PC-3 (cell line): ENCODE results near the gene ISY1. TPM values are rescaled to one million over a fixed set of nuclear protein-coding genes. Genes with fewer than 3 reads are reported as not detected.
"Not testable (repeated sequence)": the region's sequence is repeated elsewhere in the genome, so short reads cannot be mapped to it uniquely, and the experiment has no call there.

Experiments used
- ATAC-seq: fragments of 200-7000 bp; cut with Tn5 transposase; 2 replicates; pipeline ENCODE4 v1.9.1; 2020; ENCODE audit warnings: mild to moderate bottlenecking, moderate library complexity
- BruUV-seq: library from RNA; stranded (reverse); fragments of 400-500 nt; replicated peaks from 2 replicates; lab custom pipeline; 2021; lab: Mats Ljungman, UMichigan
- CTCF ChIA-PET: fragments of 300-600 bp; sonication (Branson Sonifier 250); formaldehyde crosslinking; loops from one replicate; lab custom pipeline; 2022; ENCODE audit warnings: antibody characterized with exemption; lab: Charles Lee
- POLR2A ChIA-PET: fragments of 300-600 bp; sonication (Branson Sonifier 250); formaldehyde crosslinking; loops from one replicate; lab custom pipeline; 2022; ENCODE audit warnings: antibody characterized with exemption; ENCODE audit not compliant: unreplicated experiment; lab: Charles Lee
- DNase-seq: peaks from one replicate; pipeline ENCODE4 v3.0.0-alpha.2; 2015
- H2AFZ ChIP-seq: fragments of 300-600 bp; sonication (generic); 2 replicates; pipeline ENCODE4 v1.6.0; 2016; ENCODE audit warnings: antibody characterized with exemption, low read length
- H3F3A ChIP-seq: fragments of 300-600 bp; sonication (generic); one replicate; pipeline ENCODE4 v1.6.0; 2017; ENCODE audit warnings: antibody characterized with exemption, low read length, control low read depth, mild to moderate bottlenecking; ENCODE audit not compliant: unreplicated experiment
- H3K27ac ChIP-seq: fragments of 300-600 bp; sonication (generic); 2 replicates; pipeline ENCODE4 v1.5.1; 2016; ENCODE audit warnings: mild to moderate bottlenecking, low read length
- H3K27me3 ChIP-seq: fragments of 300-600 bp; sonication (generic); 2 replicates; pipeline ENCODE4 v1.6.1; 2016; ENCODE audit warnings: low read length, mixed read lengths
- H3K36me3 ChIP-seq: fragments of 300-600 bp; sonication (generic); 2 replicates; pipeline ENCODE4 v1.6.1; 2016; ENCODE audit warnings: low read depth, mixed run types, low read length, mixed read lengths
- H3K4me1 ChIP-seq: fragments of 300-600 bp; sonication (generic); 2 replicates; pipeline ENCODE4 v1.5.1; 2016; ENCODE audit warnings: low read length; ENCODE audit not compliant: insufficient read depth
- H3K4me2 ChIP-seq: fragments of 300-600 bp; sonication (generic); 2 replicates; pipeline ENCODE4 v1.6.0; 2016; ENCODE audit warnings: low read length
- H3K4me3 ChIP-seq: fragments of 300-600 bp; sonication (generic); 2 replicates; pipeline ENCODE4 v1.5.1; 2016; ENCODE audit warnings: mild to moderate bottlenecking, low read length, mixed read lengths
- H3K79me2 ChIP-seq: fragments of 300-600 bp; sonication (generic); 2 replicates; pipeline ENCODE4 v1.6.1; 2017; ENCODE audit warnings: low read length, mixed read lengths
- H3K9ac ChIP-seq: fragments of 300-600 bp; sonication (generic); 2 replicates; pipeline ENCODE4 v1.6.0; 2016; ENCODE audit warnings: mild to moderate bottlenecking, low read length
- H3K9me2 ChIP-seq: fragments of 300-600 bp; sonication (generic); replicated peaks from 2 replicates; pipeline ENCODE4 v1.6.1; 2016; ENCODE audit warnings: mixed run types, low read length, mixed read lengths
- H3K9me3 ChIP-seq: fragments of 300-600 bp; sonication (generic); 2 replicates; pipeline ENCODE4 v1.6.1; 2016; ENCODE audit warnings: low read length, mixed read lengths
- H4K20me1 ChIP-seq: fragments of 300-600 bp; sonication (generic); 2 replicates; pipeline ENCODE4 v1.6.1; 2016; ENCODE audit warnings: low read length, mixed read lengths
- CTCF ChIP-seq: fragments of 300-600 bp; sonication (generic); conservative IDR thresholded peaks from 2 replicates; pipeline ENCODE4 v1.5.1; 2017; ENCODE audit warnings: antibody characterized with exemption, low read depth, mild to moderate bottlenecking, low read length
- EZH2 ChIP-seq: fragments of 300-600 bp; sonication (generic); IDR thresholded peaks from one replicate; pipeline ENCODE4 v1.6.1; 2017; ENCODE audit warnings: antibody characterized with exemption, mild to moderate bottlenecking, low read length; ENCODE audit not compliant: unreplicated experiment
- EZH2phosphoT487 ChIP-seq: fragments of 300-600 bp; sonication (generic); IDR thresholded peaks from 2 replicates; pipeline ENCODE4 v1.6.1; 2018; ENCODE audit warnings: mild to moderate bottlenecking, antibody characterized with exemption, low read length, borderline replicate concordance
- intact Hi-C: fragments of 100-400 bp; cut with micrococcal nuclease; formaldehyde crosslinking; loops from 2 replicates; pipeline ENCODE4 v1.9.0; 2023
- total RNA-seq: library from RNA; depleted of rRNA; stranded (reverse); fragments of >200 nt; gene quantifications from 2 replicates; pipeline ENCODE4 v1.2.3, GENCODE V29; 2014

ISY1 gene
- total RNA-seq, 1 experiment from 2014 or later, result 18.1 TPM

- intact Hi-C loops, result no loop called here
- Histone ChIP-seq H3K79me2 (no peaks in the 10 kb centered on the region), H3K27me3 (no peaks in the 10 kb centered on the region), H3K9me2 (no peaks in the 10 kb centered on the region), H3K4me1 (no peaks in the 10 kb centered on the region), H3K36me3 (0 out of 2 replicates have a peak, but pooled peaks cover 4% of the 10 kb centered on the region), H3K9ac (no peak overlapping the region), H4K20me1 (no peaks in the 10 kb centered on the region), H3K4me3 (no peak overlapping the region), H3K4me2 (no peak overlapping the region), H3K27ac (no peak overlapping the region), H3F3A (no peaks in the 10 kb centered on the region), H3K9me3 (no peaks in the 10 kb centered on the region), H2AFZ (no peak overlapping the region)
- ChIA-PET CTCF (no interaction called here), POLR2A (no interaction called here)
- DNase-seq (no peak), ATAC-seq (no peak)
- TF ChIP-seq EZH2 (no peak), EZH2phosphoT487 (no peak)
- no TSS peak for BruUV-seq
Measured at GRCh38 chr3:129139911-129140310, 21.0 kb downstream of the ISY1 start.

DNA sequence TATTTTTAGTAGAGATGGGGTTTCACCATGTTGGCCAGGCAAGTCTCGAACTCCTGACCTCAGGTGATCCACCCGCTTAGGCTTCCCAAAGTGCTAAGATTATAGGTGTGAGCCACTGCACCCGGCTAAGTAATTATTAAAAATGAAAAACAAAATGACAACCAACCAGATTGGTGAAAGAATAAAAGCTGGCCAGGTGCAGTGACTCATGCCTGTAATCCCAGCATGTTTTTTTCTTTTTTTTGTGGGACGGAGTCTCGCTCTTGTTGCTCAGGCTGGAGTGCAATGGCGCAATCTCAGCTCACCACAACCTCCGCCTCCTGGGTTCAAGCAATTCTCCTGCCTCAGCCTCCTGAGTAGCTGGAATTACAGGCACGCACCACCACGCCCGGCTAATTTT, 24.6 kb downstream of the ISY1 start:
- H3K27ac ChIP-seq, DNase-seq, H3K4me1 ChIP-seq, H3K9me3 ChIP-seq, BruUV-seq, H3K4me3 ChIP-seq, CTCF ChIA-PET, H3K9me2 ChIP-seq, POLR2A ChIA-PET, intact Hi-C loops, ATAC-seq, H3K9ac ChIP-seq, H3K4me2 ChIP-seq, H4K20me1 ChIP-seq, H3K27me3 ChIP-seq, H3F3A ChIP-seq, H3K79me2 ChIP-seq, H2AFZ ChIP-seq: not testable (repeated sequence)
- peaks cover 11% of the 10 kb centered on the region; the same call in 1 of the 2 replicates for H3K36me3 ChIP-seq

GRCh38 chr3:129132097-129132866, 28.6 kb downstream of the ISY1 start:
- H3K79me2 ChIP-seq, result no peaks in the 10 kb centered on the region
- no peak overlapping the region for H3K4me3 ChIP-seq
- CTCF ChIA-PET, result interaction anchor here (0.5 kb wide), 1 partner anchor 162 kb away, joined by 4 read pairs; no protein-coding TSS in a partner anchor
- no peaks in the 10 kb centered on the region for H3K27me3 ChIP-seq
- ATAC-seq (no peak), DNase-seq (no peak)
- POLR2A ChIA-PET, result no interaction called here
- no peak overlapping the region for H2AFZ ChIP-seq
- peaks cover 17% of the 10 kb centered on the region; the same call in 1 of the 2 replicates for H3K36me3 ChIP-seq
- no peaks in the 10 kb centered on the region for H4K20me1 ChIP-seq
- no peak overlapping the region for H3K27ac ChIP-seq
- no peaks in the 10 kb centered on the region for H3F3A ChIP-seq
- H3K4me2 ChIP-seq, result no peak overlapping the region
- intact Hi-C loops, result no loop called here
- H3K9me2 ChIP-seq, result no peaks in the 10 kb centered on the region
- no TSS peak for BruUV-seq
- no peaks in the 10 kb centered on the region for H3K4me1 ChIP-seq
- H3K9ac ChIP-seq, result no peak overlapping the region
- no peaks in the 10 kb centered on the region for H3K9me3 ChIP-seq
- no peak for TF ChIP-seq EZH2phosphoT487
- no peak for TF ChIP-seq CTCF
- no peak for TF ChIP-seq EZH2
